HepG2 (cell line): ENCODE results near the gene NCOA1. TPM values are rescaled to one million over a fixed set of nuclear protein-coding genes. Genes with fewer than 3 reads are reported as not detected.

Source experiments
- ATAC-seq: fragments of 200-7000 bp; cut with Tn5 transposase; 3 replicates; pipeline ENCODE4 v1.9.1; 2020; ENCODE audit warnings: mild to moderate bottlenecking, moderate library complexity
- BruUV-seq: library from RNA; stranded (reverse); fragments of 400-500 nt; replicated peaks from 2 replicates; lab custom pipeline; 2021; lab: Mats Ljungman, UMichigan
- CTCF ChIA-PET: fragments of 300-600 bp; formaldehyde crosslinking; extraction: SDS; loops from one replicate; lab custom pipeline; 2021; ENCODE audit warnings: low total read pairs, inconsistent platforms, low intra/inter-chr PET ratio; lab: Yijun Ruan, JAX
- POLR2A ChIA-PET: fragments of 350-600 bp; sonication (Branson Sonifier 250); formaldehyde crosslinking; loops from one replicate; lab custom pipeline; 2020; ENCODE audit warnings: antibody characterized with exemption, inconsistent platforms; lab: Yijun Ruan, JAX
- DNase-seq: peaks from one replicate; pipeline ENCODE4 v3.0.0-alpha.2; 2015; ENCODE audit warnings: low spot score
- FAIRE-seq: peaks from 3 replicates; lab custom pipeline; 2011; peaks lifted over from hg19 to GRCh38; lab: Jason Lieb, UNC
- H2AFZ ChIP-seq: one replicate; pipeline ENCODE4 v1.6.1; 2011; ENCODE audit warnings: low read length, inconsistent platforms
- H3K27ac ChIP-seq: fragments of 300-600 bp; 3 replicates; pipeline ENCODE4 v1.8.0; 2011; ENCODE audit warnings: mixed run types, mild to moderate bottlenecking, mixed read lengths, low read length, inconsistent platforms; ENCODE audit not compliant: insufficient read depth; ENCODE audit errors: extremely low read length
- H3K27me3 ChIP-seq, 2 experiments: fragments of 200-600 bp in 1 of 2; 2 replicates in 1 of 2; 3 replicates in 1 of 2; pipeline versions ENCODE4 v1.6.0 to v1.8.0; 2011; ENCODE audit warnings: low read length in 2 of 2, mild to moderate bottlenecking in 2 of 2, moderate library complexity in 2 of 2, inconsistent platforms in 1 of 2; ENCODE audit not compliant: insufficient read depth in 2 of 2, control insufficient read depth in 1 of 2
- H3K36me3 ChIP-seq, 2 experiments: fragments of 200-600 bp in 1 of 2; replicated peaks in 1 of 2; 2 replicates in 1 of 2; 3 replicates in 1 of 2; pipeline versions ENCODE4 v1.5.1 to v1.8.0; 2011; ENCODE audit warnings: low read length in 2 of 2, inconsistent platforms in 1 of 2; ENCODE audit not compliant: insufficient read depth in 2 of 2, control insufficient read depth in 1 of 2
- H3K4me1 ChIP-seq: 2 replicates; pipeline ENCODE4 v1.5.1; 2012; ENCODE audit warnings: low read length, inconsistent platforms; ENCODE audit not compliant: insufficient read depth
- H3K4me2 ChIP-seq: 2 replicates; pipeline ENCODE4 v1.6.0; 2011; ENCODE audit warnings: low read depth, low read length, inconsistent platforms
- H3K4me3 ChIP-seq, 3 experiments: fragments of 200-600 bp in 1 of 3; sonication (generic), shearing (Covaris generic) in 1 of 3; replicated peaks in 1 of 3; 2 replicates each; pipeline ENCODE4 v1.5.1; 2011 to 2016; ENCODE audit warnings: low read length in 3 of 3, inconsistent platforms in 2 of 3, low read depth in 2 of 3, mild to moderate bottlenecking in 2 of 3, control low read depth in 1 of 3, mixed read lengths in 1 of 3; ENCODE audit not compliant: insufficient read depth in 1 of 3
- H3K79me2 ChIP-seq: one replicate; pipeline ENCODE4 v1.6.1; 2011; ENCODE audit warnings: low read length, inconsistent platforms; ENCODE audit not compliant: insufficient read depth
- H3K9ac ChIP-seq: 2 replicates; pipeline ENCODE4 v1.6.0; 2011; ENCODE audit warnings: mild to moderate bottlenecking, low read depth, low read length, inconsistent platforms; ENCODE audit not compliant: insufficient read depth
- H3K9me3 ChIP-seq: 2 replicates; pipeline ENCODE4 v1.5.1; 2012; ENCODE audit warnings: mild to moderate bottlenecking, low read length
- H4K20me1 ChIP-seq: 2 replicates; pipeline ENCODE4 v1.6.0; 2011; ENCODE audit warnings: inconsistent platforms, mild to moderate bottlenecking, low read length, moderate library complexity; ENCODE audit not compliant: insufficient read depth
- GMEB1 ChIP-seq: sonication (generic); formaldehyde crosslinking; IDR thresholded peaks from 2 replicates; pipeline ENCODE4 v1.5.1; 2020; ENCODE audit warnings: missing genetic modification reagents, mild to moderate bottlenecking, borderline replicate concordance
- NR1H2 ChIP-seq: sonication (generic); formaldehyde crosslinking; IDR thresholded peaks from 2 replicates; pipeline ENCODE4 v1.8.1; 2022; ENCODE audit warnings: low read depth, missing genetic modification reagents, borderline replicate concordance
- SIX1 ChIP-seq: sonication (generic); formaldehyde crosslinking; IDR thresholded peaks from 2 replicates; pipeline ENCODE4 v1.4.0; 2020; ENCODE audit warnings: missing genetic modification reagents, borderline replicate concordance
- SKIL ChIP-seq: sonication (generic); formaldehyde crosslinking; IDR thresholded peaks from 2 replicates; pipeline ENCODE4 v1.8.0; 2022; ENCODE audit warnings: missing genetic modification reagents, mild to moderate bottlenecking, moderate library complexity, borderline replicate concordance
- SRSF1 ChIP-seq: fragments of 200-400 bp; formaldehyde crosslinking; optimal IDR thresholded peaks from 2 replicates; pipeline ENCODE3; 2017; ENCODE audit warnings: mild to moderate bottlenecking, low read depth, low read length, moderate library complexity
- SYNCRIP ChIP-seq: fragments of 200-400 bp; formaldehyde crosslinking; IDR thresholded peaks from 2 replicates; pipeline ENCODE4 v1.6.1; 2018; ENCODE audit warnings: mild to moderate bottlenecking, low read depth, low read length; ENCODE audit not compliant: insufficient read depth
- THAP11 ChIP-seq: IDR thresholded peaks from 2 replicates; pipeline ENCODE4 v1.6.1; 2016; ENCODE audit warnings: missing biosample characterization, missing genetic modification reagents
- U2AF1 ChIP-seq: fragments of 200-400 bp; formaldehyde crosslinking; optimal IDR thresholded peaks from 2 replicates; pipeline ENCODE3; 2017; ENCODE audit warnings: mild to moderate bottlenecking, low read depth, low read length
- YEATS4 ChIP-seq: sonication (generic); formaldehyde crosslinking; IDR thresholded peaks from 2 replicates; pipeline ENCODE4 v1.4.0; 2020; ENCODE audit warnings: missing genetic modification reagents, borderline replicate concordance
- ZBTB3 ChIP-seq: sonication (generic); formaldehyde crosslinking; IDR thresholded peaks from 2 replicates; pipeline ENCODE4 v1.4.0; 2020; ENCODE audit warnings: low read depth, mild to moderate bottlenecking, moderate library complexity, missing genetic modification reagents, borderline replicate concordance
- ZNF256 ChIP-seq: sonication (generic); formaldehyde crosslinking; conservative IDR thresholded peaks from 2 replicates; pipeline ENCODE4 v1.4.0; 2020; ENCODE audit warnings: missing genetic modification reagents
- ZNF296 ChIP-seq: sonication (generic); formaldehyde crosslinking; conservative IDR thresholded peaks from 2 replicates; pipeline ENCODE4 v1.5.0; 2020; ENCODE audit warnings: mild to moderate bottlenecking, missing genetic modification reagents
- ZNF33A ChIP-seq: sonication (generic); formaldehyde crosslinking; IDR thresholded peaks from 2 replicates; pipeline ENCODE4 v1.5.1; 2020; ENCODE audit warnings: missing genetic modification reagents, mild to moderate bottlenecking, moderate library complexity, borderline replicate concordance
- ZNF543 ChIP-seq: sonication (generic); formaldehyde crosslinking; IDR thresholded peaks from 2 replicates; pipeline ENCODE4 v1.4.0; 2020; ENCODE audit warnings: mild to moderate bottlenecking, missing genetic modification reagents
- ZNF761 ChIP-seq: sonication (generic); formaldehyde crosslinking; conservative IDR thresholded peaks from 2 replicates; pipeline ENCODE4 v1.4.0; 2020; ENCODE audit warnings: mild to moderate bottlenecking, missing genetic modification reagents
- WGBS: methylation state at CpG from one replicate; pipeline ENCODE4 v1.1.6; 2017; ENCODE audit warnings: low lambda C conversion rate; 5-methylcytosine and 5-hydroxymethylcytosine counted together
- in situ Hi-C: cut with HindIII; loops from 2 replicates; pipeline ENCODE4 v1.10.0; 2017; ENCODE audit warnings: low pct_unique_long_range_greater_than_20kb; ENCODE audit not compliant: extremely low pct_ligation_motif_present
- intact Hi-C: fragments of 100-400 bp; cut with micrococcal nuclease; formaldehyde crosslinking; loops from one replicate; pipeline ENCODE4 v1.10.0; 2022; ENCODE audit not compliant: unreplicated experiment
- polyA plus RNA-seq, 8 experiments: library from polyadenylated mRNA; depleted of rRNA in 3 of 8; stranded (reverse) in 7 of 8; unstranded in 1 of 8; fragments of >200 nt; fragmentation: Illumina TruSeq in 4 of 8; extraction: Trizol in 4 of 8; gene quantifications; 2 replicates each; pipeline versions ENCODE4 v1.2.1 to v1.2.3, GENCODE V29; 2011 to 2016; ENCODE audit warnings: low read depth in 4 of 8, missing spikeins in 1 of 8, mixed read lengths in 1 of 8; ENCODE audit not compliant: insufficient read depth in 1 of 8
- total RNA-seq, 5 experiments: library from RNA; depleted of rRNA; stranded (reverse); fragments of >200 nt; fragmentation: Illumina TruSeq; extraction: Trizol; gene quantifications; 2 replicates each; pipeline ENCODE4 v1.2.3, GENCODE V29; 2016; ENCODE audit warnings: low read depth in 1 of 5
- TF ChIP-seq, protein P1 (sequence below): sonication (generic); formaldehyde crosslinking; IDR thresholded peaks from 2 replicates; pipeline ENCODE4 v1.4.0; 2020; ENCODE audit warnings: mild to moderate bottlenecking, low read depth, missing genetic modification reagents

NCOA1 gene
- total and polyA plus RNA-seq, 2 of the 13 experiments (the other 11 are each of a cell fraction or from before 2014, with no cell fraction given) = 10.0 to 10.4 TPM

DNA sequence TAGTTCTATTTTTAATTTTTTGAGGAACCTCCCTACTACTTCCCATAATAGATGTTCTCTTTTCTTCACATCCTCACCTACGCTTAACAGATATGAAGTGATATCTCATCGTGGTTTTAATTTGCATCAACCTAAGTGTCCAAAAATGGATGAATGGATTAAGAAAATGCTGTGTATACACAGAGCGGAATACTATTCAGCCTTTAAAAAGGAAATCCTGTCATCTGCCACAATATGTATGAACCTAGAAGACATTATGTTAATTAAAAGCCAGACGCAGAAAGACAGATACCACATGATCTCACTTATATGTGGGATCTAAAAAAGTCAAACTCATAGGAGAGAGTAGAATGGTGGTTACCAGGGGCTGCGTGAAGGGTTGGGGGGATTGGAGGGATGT, 189.1 kb downstream of the NCOA1 start:
- no peak for ATAC-seq
- no peaks in the 10 kb centered on the region for H3K79me2 ChIP-seq
- H3K4me1 ChIP-seq = no peaks in the 10 kb centered on the region
- BruUV-seq = no TSS peak
- ChIA-PET POLR2A (no interaction called here), CTCF (no interaction called here)
- no peak for FAIRE-seq
- DNase-seq = no peak
- no peak overlapping the region for H3K9ac ChIP-seq
- in situ Hi-C loops = no loop called here
- H3K36me3 ChIP-seq = no peaks in the 10 kb centered on the region
- 92% methylated on average over 5 of the region's 5 CpGs for WGBS
- no peaks in the 10 kb centered on the region for H3K9me3 ChIP-seq
- no peak overlapping the region for H3K4me2 ChIP-seq
- no peak overlapping the region for H3K27ac ChIP-seq
- intact Hi-C loops = no loop called here
- no peak overlapping the region for H2AFZ ChIP-seq
- H3K27me3 ChIP-seq = no peaks in the 10 kb centered on the region
- TF ChIP-seq NR1H2 (no peak), SYNCRIP (no peak), ZNF296 (CRISPR knock-in tag) (no peak), ZNF543 (CRISPR knock-in tag) (no peak), ZNF33A (no peak), SRSF1 (no peak), GMEB1 (CRISPR knock-in tag) (no peak), YEATS4 (no peak), ZNF256 (no peak), THAP11 (CRISPR knock-in tag) (no peak), ZNF761 (no peak), ZBTB3 (CRISPR knock-in tag) (no peak), SIX1 (no peak), SKIL (CRISPR knock-in tag) (no peak), U2AF1 (no peak)
- TF ChIP-seq, protein P1, sequence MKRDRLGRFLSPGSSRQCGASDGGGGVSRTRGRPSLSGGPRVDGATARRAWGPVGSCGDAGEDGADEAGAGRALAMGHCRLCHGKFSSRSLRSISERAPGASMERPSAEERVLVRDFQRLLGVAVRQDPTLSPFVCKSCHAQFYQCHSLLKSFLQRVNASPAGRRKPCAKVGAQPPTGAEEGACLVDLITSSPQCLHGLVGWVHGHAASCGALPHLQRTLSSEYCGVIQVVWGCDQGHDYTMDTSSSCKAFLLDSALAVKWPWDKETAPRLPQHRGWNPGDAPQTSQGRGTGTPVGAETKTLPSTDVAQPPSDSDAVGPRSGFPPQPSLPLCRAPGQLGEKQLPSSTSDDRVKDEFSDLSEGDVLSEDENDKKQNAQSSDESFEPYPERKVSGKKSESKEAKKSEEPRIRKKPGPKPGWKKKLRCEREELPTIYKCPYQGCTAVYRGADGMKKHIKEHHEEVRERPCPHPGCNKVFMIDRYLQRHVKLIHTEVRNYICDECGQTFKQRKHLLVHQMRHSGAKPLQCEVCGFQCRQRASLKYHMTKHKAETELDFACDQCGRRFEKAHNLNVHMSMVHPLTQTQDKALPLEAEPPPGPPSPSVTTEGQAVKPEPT (CRISPR knock-in tag) = no peak
- H3K4me3 ChIP-seq = no peak overlapping the region
- no peaks in the 10 kb centered on the region for H4K20me1 ChIP-seq
